SK-N-MC (cell line): Measurements from ENCODE around the gene TOM1L2.

Experiments
- EZH2 ChIP-seq: fragments of 200-600 bp; sonication (generic); IDR thresholded peaks from one replicate; pipeline ENCODE4 v1.6.1; 2017; ENCODE audit warnings: antibody characterized with exemption
- FOXP2 ChIP-seq: optimal IDR thresholded peaks from 2 replicates; pipeline ENCODE3; 2011; ENCODE audit warnings: mild to moderate bottlenecking, moderate library complexity; ENCODE audit not compliant: insufficient read depth; ENCODE audit errors: extremely low read length, control extremely low read depth
- POLR2AphosphoS5 ChIP-seq: IDR thresholded peaks from 2 replicates; pipeline ENCODE4 v1.6.1; 2012; ENCODE audit warnings: mild to moderate bottlenecking, low read depth, low read length, borderline replicate concordance

DNA sequence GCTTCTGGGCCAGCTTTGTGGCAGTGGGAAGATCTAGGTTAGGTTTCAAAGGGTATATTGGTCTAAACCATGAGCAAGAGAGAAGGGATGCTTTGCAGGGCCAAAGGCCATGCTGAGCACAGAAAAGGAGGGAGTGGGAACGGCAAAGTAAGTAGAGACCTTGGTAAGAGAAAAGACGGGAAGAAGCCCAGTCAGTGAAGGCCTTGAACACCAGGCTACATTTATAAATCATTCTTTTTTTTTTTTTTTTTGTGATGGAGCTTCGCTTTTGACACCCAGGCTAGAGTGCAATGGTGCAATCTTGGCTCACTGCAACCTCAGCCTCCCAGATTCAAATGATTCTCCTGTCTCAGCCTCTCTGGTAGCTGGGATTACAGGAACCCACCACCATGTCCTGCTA is 18.1 kb downstream of the TOM1L2 start:
- TF ChIP-seq POLR2AphosphoS5 (no peak), EZH2 (no peak), FOXP2 (no peak)
